ENCODE results near the gene NUFIP1.

NUFIP1 gene

GRCh38 chr13:45016792-45017425 is 27.6 kb upstream of the NUFIP1 start:
- CTCF ChIA-PET, result no interaction called here
- no peak for TF ChIP-seq ARNT (IDR thresholded peaks at IDR 0.05)
- DNase-seq (ENCODE audit: extremely low spot score), result no peak
- POLR2A ChIA-PET, result no interaction called here

- no peak for DNase-seq (ENCODE audit: extremely low spot score)
- TF ChIP-seq FOXA1 (IDR thresholded peaks at IDR 0.05) (no peak), HDGF (IDR thresholded peaks at IDR 0.05; ENCODE audit: borderline replicate concordance) (no peak), ARNT (IDR thresholded peaks at IDR 0.05) (no peak), PKNOX1 (IDR thresholded peaks at IDR 0.05) (no peak), L3MBTL2 (conservative IDR thresholded peaks at IDR 0.05) (no peak), CTBP1 (IDR thresholded peaks at IDR 0.05; ENCODE audit: borderline replicate concordance) (no peak), SP1 (IDR thresholded peaks at IDR 0.05) (no peak), TARDBP (IDR thresholded peaks at IDR 0.05) (no peak), FOXM1 (IDR thresholded peaks at IDR 0.05; ENCODE audit: borderline replicate concordance) (no peak), ZNF384 (IDR thresholded peaks at IDR 0.05) (no peak), NFRKB (IDR thresholded peaks at IDR 0.05) (no peak), SUZ12 (IDR thresholded peaks at IDR 0.05) (no peak), ELF4 (IDR thresholded peaks at IDR 0.05) (no peak), BHLHE40 (IDR thresholded peaks at IDR 0.05; ENCODE audit: borderline replicate concordance) (no peak), LEF1 (IDR thresholded peaks at IDR 0.05; ENCODE audit: borderline replicate concordance) (no peak), FOXK2 (IDR thresholded peaks at IDR 0.05) (no peak)
- ChIA-PET CTCF (no interaction called here), POLR2A (no interaction called here)
Measured at GRCh38 chr13:45015300-45015699, 26.0 kb upstream of the NUFIP1 start.

- TF ChIP-seq NFRKB (IDR thresholded peaks at IDR 0.05) (no peak), ZNF384 (IDR thresholded peaks at IDR 0.05) (no peak)
- no peak for DNase-seq (ENCODE audit: extremely low spot score)
- ChIA-PET CTCF (no interaction called here), POLR2A (no interaction called here)
Measured at GRCh38 chr13:45011198-45011597, 21.9 kb upstream of the NUFIP1 start.

- CTCF ChIA-PET, result no interaction called here
Measured at GRCh38 chr13:45007823-45008222, 18.6 kb upstream of the NUFIP1 start.

GRCh38 chr13:45007225-45007624 is 18.0 kb upstream of the NUFIP1 start:
- ChIA-PET CTCF (no interaction called here), POLR2A (no interaction called here)
- no peak for DNase-seq (ENCODE audit: extremely low spot score)
- TF ChIP-seq NFRKB (IDR thresholded peaks at IDR 0.05), result no peak

More at GRCh38 chr13:45007823-45008222, 18.6 kb upstream of the NUFIP1 start:
- POLR2A ChIA-PET, result no interaction called here
- no peak for DNase-seq (ENCODE audit: extremely low spot score)
- TF ChIP-seq BHLHE40 (IDR thresholded peaks at IDR 0.05; ENCODE audit: borderline replicate concordance) (no peak), FOXA1 (IDR thresholded peaks at IDR 0.05) (no peak), L3MBTL2 (conservative IDR thresholded peaks at IDR 0.05) (no peak), FOXK2 (IDR thresholded peaks at IDR 0.05) (no peak), ZNF384 (IDR thresholded peaks at IDR 0.05) (no peak), FOXM1 (IDR thresholded peaks at IDR 0.05; ENCODE audit: borderline replicate concordance) (no peak), TARDBP (IDR thresholded peaks at IDR 0.05) (no peak), LEF1 (IDR thresholded peaks at IDR 0.05; ENCODE audit: borderline replicate concordance) (no peak), CTBP1 (IDR thresholded peaks at IDR 0.05; ENCODE audit: borderline replicate concordance) (no peak), PKNOX1 (IDR thresholded peaks at IDR 0.05) (no peak), NFRKB (IDR thresholded peaks at IDR 0.05) (no peak), HDGF (IDR thresholded peaks at IDR 0.05; ENCODE audit: borderline replicate concordance) (no peak), ARNT (IDR thresholded peaks at IDR 0.05) (no peak), ELF4 (IDR thresholded peaks at IDR 0.05) (no peak), SUZ12 (IDR thresholded peaks at IDR 0.05) (no peak), SP1 (IDR thresholded peaks at IDR 0.05) (no peak)

GRCh38 chr13:45004096-45004495 is 14.8 kb upstream of the NUFIP1 start:
- ChIA-PET CTCF (no interaction called here), POLR2A (no interaction called here)
- TF ChIP-seq L3MBTL2 (conservative IDR thresholded peaks at IDR 0.05) (no peak), NFRKB (IDR thresholded peaks at IDR 0.05) (no peak), PKNOX1 (IDR thresholded peaks at IDR 0.05) (no peak), SP1 (IDR thresholded peaks at IDR 0.05) (no peak), SUZ12 (IDR thresholded peaks at IDR 0.05) (no peak), FOXK2 (IDR thresholded peaks at IDR 0.05) (no peak)
- no peak for DNase-seq (ENCODE audit: extremely low spot score)

- TF ChIP-seq FOXK2 (IDR thresholded peaks at IDR 0.05), result no peak
- no peak for TF ChIP-seq CTBP1 (IDR thresholded peaks at IDR 0.05; ENCODE audit: borderline replicate concordance)
- TF ChIP-seq L3MBTL2 (conservative IDR thresholded peaks at IDR 0.05), result no peak
- TF ChIP-seq HDGF (IDR thresholded peaks at IDR 0.05; ENCODE audit: borderline replicate concordance), result no peak
- no peak for TF ChIP-seq SUZ12 (IDR thresholded peaks at IDR 0.05)
- DNase-seq (ENCODE audit: extremely low spot score), result no peak
- ChIA-PET POLR2A (no interaction called here), CTCF (no interaction called here)
Measured at GRCh38 chr13:45003417-45003816, 14.1 kb upstream of the NUFIP1 start.
